Parathyroid adenoma (tissue), 2 donors: ENCODE data around the gene ARHGAP33.

Experiments used
- H2AFZ ChIP-seq: fragments of 300-600 bp; sonication (generic); one replicate; pipeline ENCODE4 v1.7.0; 2017; ENCODE audit warnings: antibody characterized with exemption, mild to moderate bottlenecking
- H3K27ac ChIP-seq: fragments of 300-600 bp; sonication (generic); one replicate; pipeline ENCODE4 v1.7.0; 2017
- H3K27me3 ChIP-seq: fragments of 300-600 bp; sonication (generic); one replicate; pipeline ENCODE4 v1.7.0; 2017; ENCODE audit warnings: low read length; ENCODE audit not compliant: control insufficient read depth, insufficient read depth
- H3K36me3 ChIP-seq: fragments of 300-600 bp; sonication (generic); one replicate; pipeline ENCODE4 v1.7.0; 2017; ENCODE audit warnings: low read length; ENCODE audit not compliant: control insufficient read depth, insufficient read depth
- H3K4me1 ChIP-seq: fragments of 300-600 bp; sonication (generic); one replicate; pipeline ENCODE4 v1.7.0; 2017; ENCODE audit warnings: control low read depth
- H3K4me2 ChIP-seq: fragments of 300-600 bp; sonication (generic); one replicate; pipeline ENCODE4 v1.7.0; 2017; ENCODE audit warnings: low read length
- H3K4me3 ChIP-seq: fragments of 300-600 bp; sonication (generic); one replicate; pipeline ENCODE4 v1.7.0; 2017; ENCODE audit warnings: low read depth, low read length
- H3K79me2 ChIP-seq: fragments of 300-600 bp; sonication (generic); one replicate; pipeline ENCODE4 v1.7.0; 2017; ENCODE audit warnings: control low read depth
- H3K9ac ChIP-seq: fragments of 300-600 bp; sonication (generic); one replicate; pipeline ENCODE4 v1.7.0; 2017; ENCODE audit warnings: mild to moderate bottlenecking
- H3K9me3 ChIP-seq: fragments of 300-600 bp; sonication (generic); one replicate; pipeline ENCODE4 v1.7.0; 2017; ENCODE audit warnings: low read length; ENCODE audit not compliant: control insufficient read depth
- TF ChIP-seq, protein P1 (sequence below): fragments of 300-600 bp; sonication (generic); IDR thresholded peaks from one replicate; pipeline ENCODE4 v1.7.0; 2017; ENCODE audit warnings: antibody characterized with exemption, mild to moderate bottlenecking
- donor health status: primary hyperparathyroidism.

ARHGAP33 gene

DNA sequence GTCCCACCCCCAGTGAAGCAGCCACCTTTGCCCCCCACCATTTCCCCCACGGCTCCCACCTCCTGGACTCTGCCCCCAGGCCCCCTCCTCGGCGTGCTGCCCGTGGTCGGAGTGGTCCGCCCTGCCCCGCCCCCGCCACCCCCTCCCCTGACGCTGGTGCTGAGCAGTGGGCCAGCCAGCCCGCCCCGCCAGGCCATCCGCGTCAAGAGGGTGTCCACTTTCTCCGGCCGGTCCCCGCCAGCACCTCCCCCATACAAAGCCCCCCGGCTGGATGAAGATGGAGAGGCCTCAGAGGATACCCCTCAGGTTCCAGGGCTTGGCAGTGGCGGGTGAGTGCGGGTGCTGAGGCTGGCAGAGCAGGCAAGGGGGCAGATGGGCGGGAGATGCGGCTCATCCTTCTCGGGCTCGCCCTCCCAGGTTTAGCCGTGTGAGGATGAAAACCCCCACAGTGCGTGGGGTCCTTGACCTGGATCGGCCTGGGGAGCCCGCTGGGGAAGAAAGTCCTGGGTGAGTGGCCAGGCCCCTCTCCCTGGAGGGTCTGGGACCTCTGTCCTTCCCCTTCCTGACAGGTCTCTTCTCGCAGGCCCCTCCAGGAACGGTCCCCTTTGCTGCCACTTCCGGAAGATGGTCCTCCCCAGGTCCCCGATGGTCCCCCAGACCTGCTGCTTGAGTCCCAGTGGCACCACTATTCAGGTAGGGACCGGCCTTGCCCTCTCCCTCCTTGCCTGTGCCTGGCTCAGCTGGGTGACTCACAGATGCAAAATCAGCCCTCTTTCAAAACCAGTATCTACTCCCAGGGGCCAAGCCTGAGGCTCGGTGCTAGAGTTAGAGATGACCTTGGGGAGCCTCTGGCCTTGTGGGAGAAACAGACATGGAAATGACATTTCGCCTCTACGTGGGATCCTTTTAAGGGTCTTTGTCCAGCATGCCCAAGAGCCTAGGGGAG is 41.9 kb upstream of the ARHGAP33 start:
- Histone ChIP-seq H3K9ac (no peak overlapping the region), H3K27me3 (no peaks in the 10 kb centered on the region), H3K4me2 (no peak overlapping the region), H3K27ac (no peak overlapping the region), H3K36me3 (no peaks in the 10 kb centered on the region), H3K4me1 (no peaks in the 10 kb centered on the region), H3K9me3 (no peaks in the 10 kb centered on the region), H3K79me2 (peaks cover 3% of the 10 kb centered on the region), H3K4me3 (no peak overlapping the region), H2AFZ (no peak overlapping the region)
- TF ChIP-seq, protein P1, sequence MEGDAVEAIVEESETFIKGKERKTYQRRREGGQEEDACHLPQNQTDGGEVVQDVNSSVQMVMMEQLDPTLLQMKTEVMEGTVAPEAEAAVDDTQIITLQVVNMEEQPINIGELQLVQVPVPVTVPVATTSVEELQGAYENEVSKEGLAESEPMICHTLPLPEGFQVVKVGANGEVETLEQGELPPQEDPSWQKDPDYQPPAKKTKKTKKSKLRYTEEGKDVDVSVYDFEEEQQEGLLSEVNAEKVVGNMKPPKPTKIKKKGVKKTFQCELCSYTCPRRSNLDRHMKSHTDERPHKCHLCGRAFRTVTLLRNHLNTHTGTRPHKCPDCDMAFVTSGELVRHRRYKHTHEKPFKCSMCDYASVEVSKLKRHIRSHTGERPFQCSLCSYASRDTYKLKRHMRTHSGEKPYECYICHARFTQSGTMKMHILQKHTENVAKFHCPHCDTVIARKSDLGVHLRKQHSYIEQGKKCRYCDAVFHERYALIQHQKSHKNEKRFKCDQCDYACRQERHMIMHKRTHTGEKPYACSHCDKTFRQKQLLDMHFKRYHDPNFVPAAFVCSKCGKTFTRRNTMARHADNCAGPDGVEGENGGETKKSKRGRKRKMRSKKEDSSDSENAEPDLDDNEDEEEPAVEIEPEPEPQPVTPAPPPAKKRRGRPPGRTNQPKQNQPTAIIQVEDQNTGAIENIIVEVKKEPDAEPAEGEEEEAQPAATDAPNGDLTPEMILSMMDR, result no peak

DNA sequence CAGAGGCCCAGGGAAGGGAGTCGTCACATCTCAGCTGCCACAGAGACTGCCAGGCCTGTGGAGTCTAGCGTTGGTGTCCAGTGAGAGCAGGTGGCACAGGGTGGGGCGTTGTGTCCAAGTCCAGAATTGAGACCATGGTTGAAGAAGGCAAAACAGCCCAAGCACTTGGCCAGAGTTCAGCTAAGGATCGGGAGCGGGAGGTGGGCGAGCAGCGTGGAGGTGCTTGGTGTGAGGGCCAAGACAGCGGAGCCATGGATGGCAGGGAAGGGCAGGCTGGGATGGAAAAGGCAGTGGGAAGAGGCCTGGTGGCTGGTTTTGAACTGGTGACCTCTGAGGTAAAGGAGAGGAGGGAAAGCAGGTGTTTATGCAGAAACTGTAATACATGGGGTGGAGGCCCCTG is 41.1 kb upstream of the ARHGAP33 start:
- H3K27ac ChIP-seq, result no peak overlapping the region
- H3K9me3 ChIP-seq, result no peaks in the 10 kb centered on the region
- H3K27me3 ChIP-seq, result no peaks in the 10 kb centered on the region
- no peak overlapping the region for H3K4me3 ChIP-seq
- H2AFZ ChIP-seq, result no peak overlapping the region
- H3K4me2 ChIP-seq, result no peak overlapping the region
- H3K4me1 ChIP-seq, result no peaks in the 10 kb centered on the region
- H3K79me2 ChIP-seq, result peaks cover 3% of the 10 kb centered on the region
- TF ChIP-seq, protein P1, result no peak
- H3K9ac ChIP-seq, result no peak overlapping the region
- H3K36me3 ChIP-seq, result no peaks in the 10 kb centered on the region

DNA sequence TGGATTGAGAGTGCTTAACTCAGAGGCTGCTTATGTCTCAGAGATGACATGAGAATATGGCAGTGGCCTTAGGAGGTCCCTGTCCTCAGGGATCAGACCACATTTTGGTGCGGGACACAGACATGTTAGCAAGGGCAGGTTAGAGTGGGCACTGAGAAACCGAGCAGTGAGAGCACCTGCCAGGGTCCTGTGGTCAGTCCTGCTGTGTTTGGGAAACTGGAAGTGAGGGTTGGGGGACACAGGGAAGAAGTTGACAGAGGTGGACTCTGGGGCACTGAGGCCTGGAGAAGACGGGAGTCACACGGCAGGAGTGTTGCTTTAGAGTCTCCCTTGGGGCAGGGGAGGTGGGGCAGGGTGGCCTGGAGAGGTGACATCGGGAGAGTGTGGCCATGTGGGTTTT is 40.5 kb upstream of the ARHGAP33 start:
- Histone ChIP-seq H3K27ac (no peak overlapping the region), H3K27me3 (no peaks in the 10 kb centered on the region), H3K9me3 (no peaks in the 10 kb centered on the region), H2AFZ (no peak overlapping the region), H3K36me3 (no peaks in the 10 kb centered on the region), H3K4me3 (no peak overlapping the region), H3K4me1 (no peaks in the 10 kb centered on the region), H3K4me2 (no peak overlapping the region), H3K9ac (no peak overlapping the region), H3K79me2 (peaks cover 3% of the 10 kb centered on the region)
- TF ChIP-seq, protein P1, result no peak

DNA sequence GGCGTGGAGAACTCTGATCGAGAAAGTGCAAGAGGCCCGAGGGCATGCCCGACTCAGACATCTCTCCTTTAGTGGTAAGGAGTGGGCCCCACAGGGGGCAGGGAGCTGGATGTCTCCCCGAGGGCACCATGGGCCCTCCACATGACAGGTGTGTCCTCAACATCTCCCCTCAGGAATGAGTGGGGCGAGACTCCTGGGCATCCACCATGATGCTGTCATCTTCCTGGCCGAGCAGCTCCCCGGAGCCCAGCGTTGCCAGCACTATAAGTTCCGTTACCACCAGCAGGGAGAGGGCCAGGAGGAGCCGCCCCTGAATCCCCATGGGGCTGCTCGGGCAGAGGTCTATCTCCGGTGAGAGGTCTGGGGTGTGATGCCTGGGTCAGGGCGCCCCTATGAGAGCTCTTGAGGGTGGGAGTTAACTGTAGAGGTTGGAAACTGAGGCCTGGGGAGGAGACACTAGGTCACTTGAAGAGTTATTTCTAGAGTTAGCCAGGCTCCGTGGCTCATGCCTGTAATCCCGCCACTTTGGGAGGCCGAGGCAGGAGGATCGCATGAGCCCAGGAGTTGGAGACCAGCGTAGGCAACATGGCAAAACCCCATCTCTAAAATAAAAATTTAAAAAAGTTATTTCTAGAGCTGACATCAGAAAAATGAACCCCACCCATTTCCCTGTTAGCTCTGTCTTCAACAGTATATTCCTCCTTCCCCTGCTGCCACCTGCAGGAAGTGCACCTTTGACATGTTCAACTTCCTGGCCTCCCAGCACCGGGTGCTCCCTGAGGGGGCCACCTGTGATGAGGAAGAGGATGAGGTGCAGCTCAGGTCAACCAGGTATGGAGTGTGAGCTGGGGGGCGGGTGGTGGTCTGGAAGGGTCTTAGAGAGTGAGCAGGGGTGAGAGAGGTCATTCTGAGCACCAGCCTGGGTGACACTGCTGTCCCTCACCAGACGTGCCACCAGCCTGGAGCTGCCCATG is 38.2 kb upstream of the ARHGAP33 start:
- H3K79me2 ChIP-seq, result no peaks in the 10 kb centered on the region
- TF ChIP-seq, protein P1, result no peak
- no peak overlapping the region for H2AFZ ChIP-seq
- H3K36me3 ChIP-seq, result no peaks in the 10 kb centered on the region
- no peak overlapping the region for H3K9ac ChIP-seq
- no peak overlapping the region for H3K27ac ChIP-seq
- no peak overlapping the region for H3K4me2 ChIP-seq
- H3K4me3 ChIP-seq, result no peak overlapping the region
- no peaks in the 10 kb centered on the region for H3K9me3 ChIP-seq
- peaks cover 5% of the 10 kb centered on the region for H3K4me1 ChIP-seq
- no peaks in the 10 kb centered on the region for H3K27me3 ChIP-seq
